OCI-LY1 (cell line): ENCODE results near the gene CENPT.

ENCODE experiments used
- EZH2 ChIP-seq: fragments of 200-600 bp; sonication (generic), shearing (Covaris generic); IDR thresholded peaks from 2 replicates; pipeline ENCODE4 v1.8.0; 2017; ENCODE audit warnings: borderline replicate concordance, mixed run types, mild to moderate bottlenecking, antibody characterized with exemption, low read length, moderate library complexity, mixed read lengths
- TF ChIP-seq, protein P1 (sequence below): fragments of 200-600 bp; sonication (generic), shearing (Covaris generic); IDR thresholded peaks from 2 replicates; pipeline ENCODE4 v1.5.1; 2017; ENCODE audit warnings: mild to moderate bottlenecking, antibody characterized with exemption, low read length, moderate library complexity, mixed read lengths

DNA sequence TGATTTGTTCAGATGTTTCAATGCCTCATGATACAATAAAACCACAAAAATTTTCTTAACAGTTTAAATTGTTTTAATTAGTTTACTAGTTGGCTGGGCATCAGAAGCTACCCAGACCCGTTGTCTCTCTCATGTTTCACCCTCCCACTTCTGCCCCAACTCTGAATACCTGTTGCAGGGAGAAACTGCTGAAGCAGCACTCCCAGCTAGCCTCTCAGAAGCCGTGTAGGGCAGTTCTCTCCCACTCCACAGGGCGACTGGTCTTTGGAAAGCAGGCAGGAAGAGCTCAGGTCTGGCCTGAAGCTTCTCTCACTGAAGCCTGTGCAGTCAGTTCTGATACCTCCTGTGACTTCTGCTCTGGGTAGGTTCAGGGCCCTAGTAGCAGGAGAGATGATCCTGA lies 23.8 kb upstream of the CENPT start:
- TF ChIP-seq EZH2 = no peak
- TF ChIP-seq, protein P1, sequence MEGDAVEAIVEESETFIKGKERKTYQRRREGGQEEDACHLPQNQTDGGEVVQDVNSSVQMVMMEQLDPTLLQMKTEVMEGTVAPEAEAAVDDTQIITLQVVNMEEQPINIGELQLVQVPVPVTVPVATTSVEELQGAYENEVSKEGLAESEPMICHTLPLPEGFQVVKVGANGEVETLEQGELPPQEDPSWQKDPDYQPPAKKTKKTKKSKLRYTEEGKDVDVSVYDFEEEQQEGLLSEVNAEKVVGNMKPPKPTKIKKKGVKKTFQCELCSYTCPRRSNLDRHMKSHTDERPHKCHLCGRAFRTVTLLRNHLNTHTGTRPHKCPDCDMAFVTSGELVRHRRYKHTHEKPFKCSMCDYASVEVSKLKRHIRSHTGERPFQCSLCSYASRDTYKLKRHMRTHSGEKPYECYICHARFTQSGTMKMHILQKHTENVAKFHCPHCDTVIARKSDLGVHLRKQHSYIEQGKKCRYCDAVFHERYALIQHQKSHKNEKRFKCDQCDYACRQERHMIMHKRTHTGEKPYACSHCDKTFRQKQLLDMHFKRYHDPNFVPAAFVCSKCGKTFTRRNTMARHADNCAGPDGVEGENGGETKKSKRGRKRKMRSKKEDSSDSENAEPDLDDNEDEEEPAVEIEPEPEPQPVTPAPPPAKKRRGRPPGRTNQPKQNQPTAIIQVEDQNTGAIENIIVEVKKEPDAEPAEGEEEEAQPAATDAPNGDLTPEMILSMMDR = no peak
